Calu3 (cell line): Measurements from ENCODE around the gene AFP. TPM values are rescaled to one million over a fixed set of nuclear protein-coding genes. Genes with fewer than 3 reads are reported as not detected.

Experiments used
- BruUV-seq: library from RNA; stranded (reverse); fragments of 400-500 nt; replicated peaks from 2 replicates; lab custom pipeline; 2021; lab: Mats Ljungman, UMichigan
- CTCF ChIA-PET: fragments of 300-600 bp; sonication (Branson Sonifier 250); formaldehyde crosslinking; loops from one replicate; lab custom pipeline; 2022; ENCODE audit warnings: antibody characterized with exemption; lab: Charles Lee
- DNase-seq: peaks from one replicate; pipeline ENCODE4 v3.0.0; 2022
- H3K27ac Mint-ChIP-seq: one replicate; pipeline ENCODE4 v1.8.0; 2022; ENCODE audit warnings: mixed read lengths; ENCODE audit not compliant: unreplicated experiment
- H3K27me3 Mint-ChIP-seq: one replicate; pipeline ENCODE4 v1.8.0; 2022; ENCODE audit warnings: mixed read lengths; ENCODE audit not compliant: unreplicated experiment
- H3K36me3 Mint-ChIP-seq: one replicate; pipeline ENCODE4 v1.8.0; 2022; ENCODE audit warnings: mild to moderate bottlenecking, moderate library complexity, mixed read lengths; ENCODE audit not compliant: insufficient read depth, unreplicated experiment
- H3K4me1 Mint-ChIP-seq: one replicate; pipeline ENCODE4 v1.8.0; 2022; ENCODE audit warnings: mild to moderate bottlenecking, low read depth, mixed read lengths; ENCODE audit not compliant: unreplicated experiment
- H3K4me3 Mint-ChIP-seq: one replicate; pipeline ENCODE4 v1.8.0; 2022; ENCODE audit warnings: mild to moderate bottlenecking, low read depth, moderate library complexity, mixed read lengths; ENCODE audit not compliant: unreplicated experiment
- H3K9me3 Mint-ChIP-seq: one replicate; pipeline ENCODE4 v1.8.0; 2022; ENCODE audit warnings: low read depth, mixed read lengths; ENCODE audit not compliant: unreplicated experiment
- intact Hi-C: fragments of 100-400 bp; cut with micrococcal nuclease; formaldehyde crosslinking; loops from one replicate; pipeline ENCODE4 v1.10.0; 2022; ENCODE audit not compliant: unreplicated experiment
- total RNA-seq: library from RNA; stranded (reverse); gene quantifications from 2 replicates; pipeline ENCODE4 v1.2.3, GENCODE V29; 2022
- TF ChIP-seq, protein P1 (sequence below): fragments of 200-600 bp; IDR thresholded peaks from one replicate; pipeline ENCODE4 v1.8.0; 2022; ENCODE audit warnings: antibody characterized with exemption; ENCODE audit not compliant: unreplicated experiment

Gene AFP
- total RNA-seq, 1 experiment from 2014 or later = not detected

DNA sequence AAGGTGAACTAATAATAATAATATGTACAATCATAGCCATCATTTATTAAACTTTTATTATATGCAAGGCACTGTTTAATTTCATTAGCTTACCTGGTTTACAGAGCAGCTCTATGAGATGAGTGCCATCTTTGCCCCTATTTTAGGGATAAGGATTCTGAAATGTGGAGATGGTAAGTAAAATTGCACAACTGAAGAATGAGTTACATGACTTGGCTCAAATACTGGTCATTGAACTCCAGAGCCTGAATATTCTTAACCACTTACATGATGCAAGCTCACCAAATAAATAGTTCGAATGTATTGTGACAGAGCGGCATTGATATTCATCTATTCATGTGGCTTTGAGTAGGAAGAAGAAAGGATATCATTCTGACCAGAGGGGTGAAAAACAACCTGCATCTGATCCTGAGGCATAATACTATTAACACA lies 20.2 kb upstream of the AFP start:
- no peak for DNase-seq
- no peaks in the 10 kb centered on the region for H3K9me3 Mint-ChIP-seq
- H3K27me3 Mint-ChIP-seq = no peaks in the 10 kb centered on the region
- H3K4me3 Mint-ChIP-seq = no peak overlapping the region
- CTCF ChIA-PET = no interaction called here
- no peak overlapping the region for H3K27ac Mint-ChIP-seq
- no peaks in the 10 kb centered on the region for H3K4me1 Mint-ChIP-seq
- H3K36me3 Mint-ChIP-seq = no peaks in the 10 kb centered on the region
- TF ChIP-seq, protein P1, sequence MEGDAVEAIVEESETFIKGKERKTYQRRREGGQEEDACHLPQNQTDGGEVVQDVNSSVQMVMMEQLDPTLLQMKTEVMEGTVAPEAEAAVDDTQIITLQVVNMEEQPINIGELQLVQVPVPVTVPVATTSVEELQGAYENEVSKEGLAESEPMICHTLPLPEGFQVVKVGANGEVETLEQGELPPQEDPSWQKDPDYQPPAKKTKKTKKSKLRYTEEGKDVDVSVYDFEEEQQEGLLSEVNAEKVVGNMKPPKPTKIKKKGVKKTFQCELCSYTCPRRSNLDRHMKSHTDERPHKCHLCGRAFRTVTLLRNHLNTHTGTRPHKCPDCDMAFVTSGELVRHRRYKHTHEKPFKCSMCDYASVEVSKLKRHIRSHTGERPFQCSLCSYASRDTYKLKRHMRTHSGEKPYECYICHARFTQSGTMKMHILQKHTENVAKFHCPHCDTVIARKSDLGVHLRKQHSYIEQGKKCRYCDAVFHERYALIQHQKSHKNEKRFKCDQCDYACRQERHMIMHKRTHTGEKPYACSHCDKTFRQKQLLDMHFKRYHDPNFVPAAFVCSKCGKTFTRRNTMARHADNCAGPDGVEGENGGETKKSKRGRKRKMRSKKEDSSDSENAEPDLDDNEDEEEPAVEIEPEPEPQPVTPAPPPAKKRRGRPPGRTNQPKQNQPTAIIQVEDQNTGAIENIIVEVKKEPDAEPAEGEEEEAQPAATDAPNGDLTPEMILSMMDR = no peak
- intact Hi-C loops = no loop called here
- BruUV-seq = no TSS peak

DNA sequence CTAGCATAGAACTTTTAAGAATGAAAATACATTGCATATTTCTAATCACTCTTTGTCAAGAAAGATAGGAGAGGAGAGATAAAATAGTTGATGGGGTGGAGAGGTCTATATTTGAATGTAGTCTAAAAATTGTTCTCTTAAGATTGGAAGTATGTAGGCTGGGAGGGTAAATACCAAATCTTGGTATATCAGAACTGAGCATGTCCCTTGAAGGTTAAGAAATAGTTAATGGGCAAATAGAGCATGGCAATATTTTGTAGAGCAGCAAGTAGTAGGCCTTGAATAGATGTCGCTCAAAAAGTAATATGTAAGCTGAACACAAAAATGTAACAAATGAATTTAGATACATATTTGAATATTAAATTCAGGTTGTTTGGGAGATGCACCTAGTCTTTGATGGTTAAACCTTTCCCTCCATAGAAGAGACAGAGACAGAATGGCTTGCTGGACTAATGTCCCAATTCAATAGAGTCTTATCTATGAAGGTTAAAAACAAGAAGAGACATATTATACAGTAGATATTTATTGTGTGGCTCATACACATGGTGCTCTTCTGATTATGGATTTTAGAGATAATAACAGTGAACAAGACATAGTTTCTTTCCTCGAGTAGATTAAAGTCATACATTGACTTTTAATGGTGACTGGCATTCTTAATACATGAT lies 19.5 kb upstream of the AFP start:
- Mint-ChIP-seq H3K9me3 (no peaks in the 10 kb centered on the region), H3K36me3 (no peaks in the 10 kb centered on the region), H3K27me3 (no peaks in the 10 kb centered on the region), H3K4me3 (no peak overlapping the region), H3K4me1 (no peaks in the 10 kb centered on the region), H3K27ac (no peak overlapping the region)
- TF ChIP-seq, protein P1 = no peak
- no TSS peak for BruUV-seq
- intact Hi-C loops = no loop called here
- DNase-seq = no peak
- CTCF ChIA-PET = no interaction called here

DNA sequence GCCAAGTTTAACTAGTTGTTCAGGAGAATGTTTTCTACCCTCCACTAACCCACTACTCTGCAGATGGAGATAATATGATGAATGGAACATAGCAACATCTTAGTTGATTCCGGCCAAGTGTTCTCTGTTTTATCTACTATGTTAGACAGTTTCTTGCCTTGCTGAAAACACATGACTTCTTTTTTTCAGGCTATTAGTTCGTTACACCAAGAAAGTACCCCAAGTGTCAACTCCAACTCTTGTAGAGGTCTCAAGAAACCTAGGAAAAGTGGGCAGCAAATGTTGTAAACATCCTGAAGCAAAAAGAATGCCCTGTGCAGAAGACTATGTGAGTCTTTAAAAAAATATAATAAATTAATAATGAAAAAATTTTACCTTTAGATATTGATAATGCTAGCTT lies 18.7 kb upstream of the AFP start:
- intact Hi-C loops = no loop called here
- CTCF ChIA-PET = no interaction called here
- Mint-ChIP-seq H3K36me3 (no peaks in the 10 kb centered on the region), H3K4me3 (no peak overlapping the region), H3K4me1 (no peaks in the 10 kb centered on the region), H3K27me3 (no peaks in the 10 kb centered on the region), H3K27ac (no peak overlapping the region), H3K9me3 (no peaks in the 10 kb centered on the region)
- BruUV-seq = no TSS peak
- DNase-seq = no peak
- TF ChIP-seq, protein P1 = no peak

DNA sequence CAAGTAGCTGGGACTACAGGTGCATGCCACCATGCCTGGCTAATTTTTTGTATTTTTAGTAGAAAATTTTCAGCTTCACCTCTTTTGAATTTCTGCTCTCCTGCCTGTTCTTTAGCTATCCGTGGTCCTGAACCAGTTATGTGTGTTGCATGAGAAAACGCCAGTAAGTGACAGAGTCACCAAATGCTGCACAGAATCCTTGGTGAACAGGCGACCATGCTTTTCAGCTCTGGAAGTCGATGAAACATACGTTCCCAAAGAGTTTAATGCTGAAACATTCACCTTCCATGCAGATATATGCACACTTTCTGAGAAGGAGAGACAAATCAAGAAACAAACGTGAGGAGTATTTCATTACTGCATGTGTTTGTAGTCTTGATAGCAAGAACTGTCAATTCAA lies 18.0 kb upstream of the AFP start:
- TF ChIP-seq, protein P1 = no peak
- H3K36me3 Mint-ChIP-seq = no peaks in the 10 kb centered on the region
- H3K4me3 Mint-ChIP-seq = no peak overlapping the region
- H3K4me1 Mint-ChIP-seq = no peaks in the 10 kb centered on the region
- no TSS peak for BruUV-seq
- no peak overlapping the region for H3K27ac Mint-ChIP-seq
- H3K9me3 Mint-ChIP-seq = no peaks in the 10 kb centered on the region
- DNase-seq = no peak
- intact Hi-C loops = no loop called here
- CTCF ChIA-PET = no interaction called here
- H3K27me3 Mint-ChIP-seq = no peaks in the 10 kb centered on the region
